IMR-90 (cell line): ENCODE results near the gene MYOC. TPM values are rescaled to one million over a fixed set of nuclear protein-coding genes. Genes with fewer than 3 reads are reported as not detected.

Experiments used
- ATAC-seq: fragments of 200-7000 bp; cut with Tn5 transposase; 2 replicates; pipeline ENCODE4 v1.9.1; 2020; ENCODE audit warnings: low read depth, mild to moderate bottlenecking, moderate library complexity
- BruUV-seq: library from RNA; stranded (reverse); fragments of 400-500 nt; replicated peaks from 2 replicates; lab custom pipeline; 2021; lab: Mats Ljungman, UMichigan
- CTCF ChIA-PET: fragments of 300-600 bp; formaldehyde crosslinking; extraction: SDS; loops from one replicate; lab custom pipeline; 2021; ENCODE audit warnings: antibody characterized with exemption; lab: Yijun Ruan, JAX
- POLR2A ChIA-PET: fragments of 300-600 bp; sonication (Branson Sonifier 250); formaldehyde crosslinking; loops from one replicate; lab custom pipeline; 2022; ENCODE audit warnings: antibody characterized with exemption; ENCODE audit not compliant: unreplicated experiment; lab: Charles Lee
- DNase-seq: peaks from one replicate; pipeline ENCODE4 v3.0.0; 2013
- H2AFZ ChIP-seq: replicated peaks from 2 replicates; pipeline ENCODE3; 2013; ENCODE audit warnings: low read length, mild to moderate bottlenecking; ENCODE audit not compliant: poor library complexity
- H2AK5ac ChIP-seq: 2 replicates; pipeline ENCODE4 v1.6.1; 2013; ENCODE audit warnings: low read depth, low read length, inconsistent platforms
- H2AK9ac ChIP-seq: replicated peaks from 2 replicates; pipeline ENCODE3; 2013; ENCODE audit warnings: mild to moderate bottlenecking, low read depth, low read length, moderate library complexity; ENCODE audit not compliant: poor library complexity
- H2BK120ac ChIP-seq: 2 replicates; pipeline ENCODE4 v1.6.1; 2013; ENCODE audit warnings: low read depth, low read length, inconsistent platforms
- H2BK15ac ChIP-seq: 3 replicates; pipeline ENCODE4 v1.6.1; 2013; ENCODE audit warnings: low read depth, low read length, inconsistent platforms
- H2BK20ac ChIP-seq: 2 replicates; pipeline ENCODE4 v1.6.1; 2013; ENCODE audit warnings: low read depth, mild to moderate bottlenecking, inconsistent platforms, low read length, moderate library complexity
- H2BK5ac ChIP-seq: 2 replicates; pipeline ENCODE4 v1.6.1; 2013; ENCODE audit warnings: mild to moderate bottlenecking, low read depth, low read length, inconsistent platforms; ENCODE audit not compliant: poor library complexity, severe bottlenecking
- H3K14ac ChIP-seq: replicated peaks from 2 replicates; pipeline ENCODE4 v1.6.1; 2013; ENCODE audit warnings: low read depth, low read length, inconsistent platforms
- H3K18ac ChIP-seq: 2 replicates; pipeline ENCODE4 v1.6.1; 2013; ENCODE audit warnings: low read depth, low read length, control low read depth
- H3K23ac ChIP-seq: 2 replicates; pipeline ENCODE4 v1.6.1; 2013; ENCODE audit warnings: low read depth, low read length, inconsistent platforms
- H3K27ac ChIP-seq: 2 replicates; pipeline ENCODE4 v1.5.1; 2013; ENCODE audit warnings: mild to moderate bottlenecking, control low read depth, low read length; ENCODE audit not compliant: insufficient read depth
- H3K27me3 ChIP-seq: 2 replicates; pipeline ENCODE4 v1.6.1; 2013; ENCODE audit warnings: low read length; ENCODE audit not compliant: control insufficient read depth, insufficient read depth
- H3K36me3 ChIP-seq: 2 replicates; pipeline ENCODE4 v1.6.1; 2013; ENCODE audit warnings: low read length, mixed read lengths; ENCODE audit not compliant: control insufficient read depth, insufficient read depth
- H3K4ac ChIP-seq: 2 replicates; pipeline ENCODE4 v1.6.1; 2013; ENCODE audit warnings: low read depth, low read length, inconsistent platforms
- H3K4me1 ChIP-seq: 2 replicates; pipeline ENCODE4 v1.6.1; 2013; ENCODE audit warnings: low read length, mixed read lengths; ENCODE audit not compliant: control insufficient read depth, insufficient read depth
- H3K4me2 ChIP-seq: 2 replicates; pipeline ENCODE4 v1.6.1; 2013; ENCODE audit warnings: low read depth, mild to moderate bottlenecking, control low read depth, low read length, moderate library complexity
- H3K4me3 ChIP-seq: 2 replicates; pipeline ENCODE4 v1.5.1; 2013; ENCODE audit warnings: low read depth, mild to moderate bottlenecking, control low read depth, low read length, moderate library complexity; ENCODE audit not compliant: insufficient read depth
- H3K56ac ChIP-seq: 2 replicates; pipeline ENCODE4 v1.6.1; 2013; ENCODE audit warnings: low read length, inconsistent platforms; ENCODE audit not compliant: insufficient read depth; ENCODE audit errors: extremely low read depth
- H3K79me1 ChIP-seq, 2 experiments: 2 replicates each; pipeline ENCODE4 v1.6.1; 2013; ENCODE audit warnings: low read length in 2 of 2, inconsistent platforms in 1 of 2, low read depth in 1 of 2
- H3K9ac ChIP-seq: 2 replicates; pipeline ENCODE4 v1.6.1; 2013; ENCODE audit warnings: low read depth, low read length, control low read depth
- H3K9me1 ChIP-seq: 2 replicates; pipeline ENCODE4 v1.6.1; 2013; ENCODE audit warnings: low read length, inconsistent platforms; ENCODE audit not compliant: insufficient read depth
- H3K9me3 ChIP-seq: 2 replicates; pipeline ENCODE4 v1.6.1; 2013; ENCODE audit warnings: low read length; ENCODE audit not compliant: control insufficient read depth, insufficient read depth
- H4K20me1 ChIP-seq: 2 replicates; pipeline ENCODE4 v1.6.1; 2013; ENCODE audit warnings: low read length, inconsistent platforms; ENCODE audit not compliant: insufficient read depth
- H4K5ac ChIP-seq: 2 replicates; pipeline ENCODE4 v1.6.1; 2013; ENCODE audit warnings: mild to moderate bottlenecking, low read depth, low read length, control low read depth
- H4K8ac ChIP-seq, 2 experiments: 2 replicates each; pipeline ENCODE4 v1.6.1; 2013; ENCODE audit warnings: low read depth in 2 of 2, low read length in 2 of 2, control low read depth in 1 of 2, inconsistent platforms in 1 of 2
- H4K91ac ChIP-seq: 2 replicates; pipeline ENCODE4 v1.6.1; 2013; ENCODE audit warnings: low read depth, low read length, inconsistent platforms; ENCODE audit not compliant: insufficient read depth
- RCOR1 ChIP-seq: IDR thresholded peaks from 2 replicates; pipeline ENCODE4 v1.6.1; 2012; ENCODE audit warnings: mild to moderate bottlenecking, low read length, improper control_type of control experiment; ENCODE audit not compliant: insufficient replicate concordance
- WGBS, 2 experiments: methylation state at CpG; one replicate each; pipeline versions ENCODE4 v1.1.5 to v1.1.7; 2013; ENCODE audit warnings: missing lambda C conversion rate in 2 of 2; ENCODE audit not compliant: insufficient read length in 1 of 2; ENCODE audit errors: extremely low coverage in 2 of 2; 5-methylcytosine and 5-hydroxymethylcytosine counted together
- dilution Hi-C: fragments of 300-500 bp; cut with HindIII; formaldehyde crosslinking; loops from one replicate; pipeline ENCODE4 v1.14.3; 2018; ENCODE audit warnings: low sequenced_read_pairs; ENCODE audit not compliant: unreplicated experiment
- in situ Hi-C: fragments of 300-500 bp; cut with MboI; formaldehyde crosslinking; loops from 3 replicates; pipeline ENCODE4 v1.14.3; 2019; ENCODE audit warnings: low sequenced_read_pairs, inconsistent platforms, mixed read lengths
- intact Hi-C: fragments of 100-400 bp; cut with micrococcal nuclease; formaldehyde crosslinking; loops from 2 replicates; pipeline ENCODE4 v1.10.0; 2022
- polyA plus RNA-seq, 3 experiments: library from polyadenylated mRNA; depleted of rRNA; stranded (reverse); fragments of >200 nt; gene quantifications; 2 replicates each; pipeline ENCODE4 v1.2.3, GENCODE V29; 2012; ENCODE audit warnings: low replicate concordance in 1 of 3
- total RNA-seq: library from RNA; depleted of rRNA; stranded (reverse); fragments of >200 nt; gene quantifications from 2 replicates; pipeline ENCODE4 v1.2.3, GENCODE V29; 2012

MYOC gene
- total and polyA plus RNA-seq, 2 of the 4 experiments (the other 2 are of a cell fraction): not detected

GRCh38 chr1:171628225-171628624 is 24.3 kb downstream of the MYOC start:
- Histone ChIP-seq H3K4me2 (no peak overlapping the region), H3K79me1 (no peaks in the 10 kb centered on the region), H2BK20ac (no peak overlapping the region), H3K9ac (no peak overlapping the region), H2AFZ (no peak overlapping the region), H4K5ac (no peak overlapping the region), H2BK120ac (no peak overlapping the region), H3K9me3 (no peaks in the 10 kb centered on the region), H3K4ac (no peak overlapping the region), H4K8ac (no peak overlapping the region), H4K20me1 (no peaks in the 10 kb centered on the region), H2AK5ac (no peak overlapping the region), H3K4me3 (no peak overlapping the region), H3K36me3 (no peaks in the 10 kb centered on the region), H4K91ac (no peak overlapping the region), H3K27ac (no peak overlapping the region), H2AK9ac (no peak overlapping the region), H3K9me1 (no peaks in the 10 kb centered on the region), H3K56ac (no peak overlapping the region), H3K23ac (no peak overlapping the region), H3K14ac (no peak overlapping the region), H3K18ac (no peak overlapping the region), H2BK15ac (no peak overlapping the region), H3K27me3 (peaks cover 3% of the 10 kb centered on the region; the same call in 1 of the 2 replicates), H3K4me1 (no peaks in the 10 kb centered on the region), H2BK5ac (no peak overlapping the region)
- in situ Hi-C loops (no loop called here), dilution Hi-C loops (no loop called here), intact Hi-C loops (loop anchor here (1.0 kb wide), 1 partner anchor 39 kb away; no protein-coding TSS in a partner anchor)
- CTCF ChIA-PET: no interaction called here
- BruUV-seq: no TSS peak
- no CpG with 5 or more reads among the region's 2 CpGs for WGBS, 2 experiments
- ATAC-seq: no peak
- POLR2A ChIA-PET: no interaction called here
- TF ChIP-seq RCOR1: no peak
- no peak for DNase-seq
